ENCODE data around the gene HTR2C. TPM values are rescaled to one million over a fixed set of nuclear protein-coding genes. Genes with fewer than 3 reads are reported as not detected.

The HTR2C gene
- total and polyA plus RNA-seq, 4 donors, result not detected

- no peaks in the 10 kb centered on the region for H3K4me1 ChIP-seq (ENCODE audit: control insufficient read depth in 4 of 4, insufficient read depth in 4 of 4, low read length in 3 of 4)
- no peak overlapping the region for H3K27ac ChIP-seq (ENCODE audit: low read depth in 1 of 2, low read length in 2 of 2)
- H3K36me3 ChIP-seq (ENCODE audit: control insufficient read depth in 4 of 4, insufficient read depth in 3 of 4, low read depth in 1 of 4, low read length in 3 of 4), result no peaks in the 10 kb centered on the region
- no peaks in the 10 kb centered on the region for H3K9me3 ChIP-seq (ENCODE audit: control insufficient read depth in 4 of 4, low read length in 3 of 4)
- no peak for DNase-seq (ENCODE audit: low spot score)
- H3K9ac ChIP-seq (ENCODE audit: low read depth in 1 of 2, low read length in 2 of 2), result no peak overlapping the region
- H3K4me3 ChIP-seq (ENCODE audit: low read depth in 1 of 3, low read length in 3 of 3), result no peak overlapping the region
- TF ChIP-seq, protein P1, sequence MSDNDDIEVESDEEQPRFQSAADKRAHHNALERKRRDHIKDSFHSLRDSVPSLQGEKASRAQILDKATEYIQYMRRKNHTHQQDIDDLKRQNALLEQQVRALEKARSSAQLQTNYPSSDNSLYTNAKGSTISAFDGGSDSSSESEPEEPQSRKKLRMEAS (IDR thresholded peaks at IDR 0.05), result no peak
- TF ChIP-seq, protein P2, sequence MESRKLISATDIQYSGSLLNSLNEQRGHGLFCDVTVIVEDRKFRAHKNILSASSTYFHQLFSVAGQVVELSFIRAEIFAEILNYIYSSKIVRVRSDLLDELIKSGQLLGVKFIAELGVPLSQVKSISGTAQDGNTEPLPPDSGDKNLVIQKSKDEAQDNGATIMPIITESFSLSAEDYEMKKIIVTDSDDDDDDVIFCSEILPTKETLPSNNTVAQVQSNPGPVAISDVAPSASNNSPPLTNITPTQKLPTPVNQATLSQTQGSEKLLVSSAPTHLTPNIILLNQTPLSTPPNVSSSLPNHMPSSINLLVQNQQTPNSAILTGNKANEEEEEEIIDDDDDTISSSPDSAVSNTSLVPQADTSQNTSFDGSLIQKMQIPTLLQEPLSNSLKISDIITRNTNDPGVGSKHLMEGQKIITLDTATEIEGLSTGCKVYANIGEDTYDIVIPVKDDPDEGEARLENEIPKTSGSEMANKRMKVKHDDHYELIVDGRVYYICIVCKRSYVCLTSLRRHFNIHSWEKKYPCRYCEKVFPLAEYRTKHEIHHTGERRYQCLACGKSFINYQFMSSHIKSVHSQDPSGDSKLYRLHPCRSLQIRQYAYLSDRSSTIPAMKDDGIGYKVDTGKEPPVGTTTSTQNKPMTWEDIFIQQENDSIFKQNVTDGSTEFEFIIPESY (IDR thresholded peaks at IDR 0.05), result no peak
- TF ChIP-seq RAD21 (IDR thresholded peaks at IDR 0.05), result no peak
- TF ChIP-seq, protein P3, sequence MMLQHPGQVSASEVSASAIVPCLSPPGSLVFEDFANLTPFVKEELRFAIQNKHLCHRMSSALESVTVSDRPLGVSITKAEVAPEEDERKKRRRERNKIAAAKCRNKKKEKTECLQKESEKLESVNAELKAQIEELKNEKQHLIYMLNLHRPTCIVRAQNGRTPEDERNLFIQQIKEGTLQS (IDR thresholded peaks at IDR 0.05), result no peak
- no peak for TF ChIP-seq FOXA1 (IDR thresholded peaks at IDR 0.05)
- no peak for TF ChIP-seq JUND (IDR thresholded peaks at IDR 0.05)
- TF ChIP-seq GABPA (IDR thresholded peaks at IDR 0.05 in 1 of 2, conservative IDR thresholded peaks at IDR 0.05 in 1 of 2), result no peak
- no peak for TF ChIP-seq RXRA (IDR thresholded peaks at IDR 0.05)
- TF ChIP-seq EGR1 (IDR thresholded peaks at IDR 0.05; ENCODE audit: low read depth in 2 of 2), result no peak
- TF ChIP-seq, protein P4, sequence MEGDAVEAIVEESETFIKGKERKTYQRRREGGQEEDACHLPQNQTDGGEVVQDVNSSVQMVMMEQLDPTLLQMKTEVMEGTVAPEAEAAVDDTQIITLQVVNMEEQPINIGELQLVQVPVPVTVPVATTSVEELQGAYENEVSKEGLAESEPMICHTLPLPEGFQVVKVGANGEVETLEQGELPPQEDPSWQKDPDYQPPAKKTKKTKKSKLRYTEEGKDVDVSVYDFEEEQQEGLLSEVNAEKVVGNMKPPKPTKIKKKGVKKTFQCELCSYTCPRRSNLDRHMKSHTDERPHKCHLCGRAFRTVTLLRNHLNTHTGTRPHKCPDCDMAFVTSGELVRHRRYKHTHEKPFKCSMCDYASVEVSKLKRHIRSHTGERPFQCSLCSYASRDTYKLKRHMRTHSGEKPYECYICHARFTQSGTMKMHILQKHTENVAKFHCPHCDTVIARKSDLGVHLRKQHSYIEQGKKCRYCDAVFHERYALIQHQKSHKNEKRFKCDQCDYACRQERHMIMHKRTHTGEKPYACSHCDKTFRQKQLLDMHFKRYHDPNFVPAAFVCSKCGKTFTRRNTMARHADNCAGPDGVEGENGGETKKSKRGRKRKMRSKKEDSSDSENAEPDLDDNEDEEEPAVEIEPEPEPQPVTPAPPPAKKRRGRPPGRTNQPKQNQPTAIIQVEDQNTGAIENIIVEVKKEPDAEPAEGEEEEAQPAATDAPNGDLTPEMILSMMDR (IDR thresholded peaks at IDR 0.05; ENCODE audit: low read depth, low read length, missing input control), result no peak
- TF ChIP-seq HNF4G (IDR thresholded peaks at IDR 0.05), result no peak
- TF ChIP-seq TAF1 (conservative IDR thresholded peaks at IDR 0.05), result no peak
- no peak for TF ChIP-seq NR2F2 (IDR thresholded peaks at IDR 0.05)
- TF ChIP-seq HNF4A (conservative IDR thresholded peaks at IDR 0.05), result no peak
- TF ChIP-seq SP1 (IDR thresholded peaks at IDR 0.05), result no peak
- TF ChIP-seq, protein P5, sequence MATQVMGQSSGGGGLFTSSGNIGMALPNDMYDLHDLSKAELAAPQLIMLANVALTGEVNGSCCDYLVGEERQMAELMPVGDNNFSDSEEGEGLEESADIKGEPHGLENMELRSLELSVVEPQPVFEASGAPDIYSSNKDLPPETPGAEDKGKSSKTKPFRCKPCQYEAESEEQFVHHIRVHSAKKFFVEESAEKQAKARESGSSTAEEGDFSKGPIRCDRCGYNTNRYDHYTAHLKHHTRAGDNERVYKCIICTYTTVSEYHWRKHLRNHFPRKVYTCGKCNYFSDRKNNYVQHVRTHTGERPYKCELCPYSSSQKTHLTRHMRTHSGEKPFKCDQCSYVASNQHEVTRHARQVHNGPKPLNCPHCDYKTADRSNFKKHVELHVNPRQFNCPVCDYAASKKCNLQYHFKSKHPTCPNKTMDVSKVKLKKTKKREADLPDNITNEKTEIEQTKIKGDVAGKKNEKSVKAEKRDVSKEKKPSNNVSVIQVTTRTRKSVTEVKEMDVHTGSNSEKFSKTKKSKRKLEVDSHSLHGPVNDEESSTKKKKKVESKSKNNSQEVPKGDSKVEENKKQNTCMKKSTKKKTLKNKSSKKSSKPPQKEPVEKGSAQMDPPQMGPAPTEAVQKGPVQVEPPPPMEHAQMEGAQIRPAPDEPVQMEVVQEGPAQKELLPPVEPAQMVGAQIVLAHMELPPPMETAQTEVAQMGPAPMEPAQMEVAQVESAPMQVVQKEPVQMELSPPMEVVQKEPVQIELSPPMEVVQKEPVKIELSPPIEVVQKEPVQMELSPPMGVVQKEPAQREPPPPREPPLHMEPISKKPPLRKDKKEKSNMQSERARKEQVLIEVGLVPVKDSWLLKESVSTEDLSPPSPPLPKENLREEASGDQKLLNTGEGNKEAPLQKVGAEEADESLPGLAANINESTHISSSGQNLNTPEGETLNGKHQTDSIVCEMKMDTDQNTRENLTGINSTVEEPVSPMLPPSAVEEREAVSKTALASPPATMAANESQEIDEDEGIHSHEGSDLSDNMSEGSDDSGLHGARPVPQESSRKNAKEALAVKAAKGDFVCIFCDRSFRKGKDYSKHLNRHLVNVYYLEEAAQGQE (IDR thresholded peaks at IDR 0.05), result no peak
- H3K27me3 ChIP-seq (ENCODE audit: control insufficient read depth in 4 of 4, insufficient read depth in 4 of 4, low read length in 3 of 4), result no peaks in the 10 kb centered on the region
Observed at GRCh38 chrX:114924856-114925255, 341.0 kb downstream of the HTR2C start.

- no peaks in the 10 kb centered on the region for H3K27me3 ChIP-seq (ENCODE audit: control insufficient read depth in 4 of 4, insufficient read depth in 4 of 4, low read length in 3 of 4)
- H3K36me3 ChIP-seq (ENCODE audit: control insufficient read depth in 4 of 4, insufficient read depth in 3 of 4, low read depth in 1 of 4, low read length in 3 of 4), result no peaks in the 10 kb centered on the region
- H3K9me3 ChIP-seq (ENCODE audit: control insufficient read depth in 4 of 4, low read length in 3 of 4), result peaks cover 0 to 9% (median 4%) of the 10 kb centered on the region in 4 donors
- DNase-seq (ENCODE audit: low spot score), result no peak
- no peak overlapping the region for H3K4me3 ChIP-seq (ENCODE audit: low read depth in 1 of 3, low read length in 3 of 3)
- H3K27ac ChIP-seq (ENCODE audit: low read depth in 1 of 2, low read length in 2 of 2), result no peak overlapping the region
- H3K9ac ChIP-seq (ENCODE audit: low read depth in 1 of 2, low read length in 2 of 2), result no peak overlapping the region
- no peaks in the 10 kb centered on the region for H3K4me1 ChIP-seq (ENCODE audit: control insufficient read depth in 4 of 4, insufficient read depth in 4 of 4, low read length in 3 of 4)
- TF ChIP-seq NR2F2 (IDR thresholded peaks at IDR 0.05) (no peak), GABPA (IDR thresholded peaks at IDR 0.05 in 1 of 2, conservative IDR thresholded peaks at IDR 0.05 in 1 of 2) (no peak), YY1 (IDR thresholded peaks at IDR 0.05) (no peak), TAF1 (conservative IDR thresholded peaks at IDR 0.05) (no peak), HNF4G (IDR thresholded peaks at IDR 0.05) (no peak), FOXA1 (IDR thresholded peaks at IDR 0.05) (no peak)
- TF ChIP-seq, protein P5 (IDR thresholded peaks at IDR 0.05), result no peak
- TF ChIP-seq, protein P1 (IDR thresholded peaks at IDR 0.05), result no peak
Observed at GRCh38 chrX:114930227-114930626, 346.3 kb downstream of the HTR2C start.

All from liver (tissue), 9 donors.